ENCODE measurements around the gene DPH1.

DPH1 gene

DNA sequence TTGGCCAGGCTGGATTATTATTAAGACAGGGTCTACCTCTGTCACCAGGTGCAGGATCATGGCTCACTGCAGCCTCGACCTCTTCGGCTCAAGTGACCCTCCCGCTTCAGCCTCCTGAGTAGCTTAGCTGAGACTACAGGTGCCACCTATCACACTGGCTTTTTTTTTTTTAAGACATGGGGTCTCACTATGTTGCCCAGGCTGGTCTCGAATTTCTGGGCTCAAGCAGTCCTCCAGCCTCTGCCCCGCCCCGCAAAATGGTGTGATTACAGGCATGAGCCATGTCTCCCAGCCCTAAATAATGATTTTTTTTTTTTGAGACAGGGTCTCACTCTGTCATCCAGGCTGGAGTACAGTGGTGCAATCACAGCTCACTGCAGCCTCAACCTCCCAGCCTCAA is 17.6 kb downstream of the DPH1 start (continued):
- TF ChIP-seq, protein P1, sequence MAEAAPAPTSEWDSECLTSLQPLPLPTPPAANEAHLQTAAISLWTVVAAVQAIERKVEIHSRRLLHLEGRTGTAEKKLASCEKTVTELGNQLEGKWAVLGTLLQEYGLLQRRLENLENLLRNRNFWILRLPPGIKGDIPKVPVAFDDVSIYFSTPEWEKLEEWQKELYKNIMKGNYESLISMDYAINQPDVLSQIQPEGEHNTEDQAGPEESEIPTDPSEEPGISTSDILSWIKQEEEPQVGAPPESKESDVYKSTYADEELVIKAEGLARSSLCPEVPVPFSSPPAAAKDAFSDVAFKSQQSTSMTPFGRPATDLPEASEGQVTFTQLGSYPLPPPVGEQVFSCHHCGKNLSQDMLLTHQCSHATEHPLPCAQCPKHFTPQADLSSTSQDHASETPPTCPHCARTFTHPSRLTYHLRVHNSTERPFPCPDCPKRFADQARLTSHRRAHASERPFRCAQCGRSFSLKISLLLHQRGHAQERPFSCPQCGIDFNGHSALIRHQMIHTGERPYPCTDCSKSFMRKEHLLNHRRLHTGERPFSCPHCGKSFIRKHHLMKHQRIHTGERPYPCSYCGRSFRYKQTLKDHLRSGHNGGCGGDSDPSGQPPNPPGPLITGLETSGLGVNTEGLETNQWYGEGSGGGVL (tag by site-specific recombination; IDR thresholded peaks at IDR 0.05) = no peak

DNA sequence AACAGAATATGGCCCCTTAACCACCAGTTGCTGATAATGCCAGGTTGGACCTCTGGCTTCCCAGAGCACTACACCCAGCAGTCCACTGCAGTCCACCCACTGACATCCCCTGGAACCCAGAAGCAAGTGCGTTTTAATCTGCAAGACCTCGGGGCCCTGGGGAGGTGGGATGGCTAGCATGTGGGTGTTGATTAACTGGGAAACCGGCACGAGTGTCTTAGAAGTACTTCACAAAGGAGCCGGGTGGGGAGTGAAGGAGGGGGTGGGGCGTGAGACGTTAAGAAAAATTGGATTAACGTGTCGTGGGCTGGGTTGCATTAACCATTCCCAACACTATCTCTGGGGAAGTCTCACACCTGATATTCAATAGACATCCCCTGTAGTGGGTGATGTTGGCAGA is 18.9 kb downstream of the DPH1 start:
- ChIA-PET CTCF (interaction anchor here (0.6 to 3.5 kb wide), 5 partner anchors 129 to 196 kb away, joined by 3 to 17 read pairs (median 5); no protein-coding TSS in a partner anchor), POLR2A (interaction anchor here (0.5 to 1.3 kb wide), 2 partner anchors 126 to 332 kb away, joined by 3 to 4 read pairs; no protein-coding TSS in a partner anchor)
- H3K36me3 ChIP-seq (ENCODE audit: control insufficient read depth in 2 of 2, insufficient read depth in 1 of 2, low read length in 2 of 2) = peaks cover 8 to 11% of the 10 kb centered on the region in 2 experiments
- TF ChIP-seq EGR2 (tag by site-specific recombination; IDR thresholded peaks at IDR 0.05; ENCODE audit: low read depth) (peak; percentile 91), ZFHX2 (tag by site-specific recombination; conservative IDR thresholded peaks at IDR 0.05) (peak; percentile 86), SCRT2 (tag by site-specific recombination; IDR thresholded peaks at IDR 0.05) (peak; percentile 68), ZNF175 (tag by site-specific recombination; IDR thresholded peaks at IDR 0.05) (no peak), ZNF221 (tag by site-specific recombination; IDR thresholded peaks at IDR 0.05; ENCODE audit: borderline replicate concordance) (no peak)
- H3K9me3 ChIP-seq (ENCODE audit: control insufficient read depth, insufficient read depth, low read depth, low read length) = no peaks in the 10 kb centered on the region
- no peak overlapping the region for H3K27ac ChIP-seq (ENCODE audit: extremely low read depth, low read depth, low read length)
- H3K4me3 ChIP-seq (ENCODE audit: low read depth, low read length) = no peak overlapping the region
- peaks cover 5% of the 10 kb centered on the region for H3K4me1 ChIP-seq (ENCODE audit: control insufficient read depth, insufficient read depth, low read length)

DNA sequence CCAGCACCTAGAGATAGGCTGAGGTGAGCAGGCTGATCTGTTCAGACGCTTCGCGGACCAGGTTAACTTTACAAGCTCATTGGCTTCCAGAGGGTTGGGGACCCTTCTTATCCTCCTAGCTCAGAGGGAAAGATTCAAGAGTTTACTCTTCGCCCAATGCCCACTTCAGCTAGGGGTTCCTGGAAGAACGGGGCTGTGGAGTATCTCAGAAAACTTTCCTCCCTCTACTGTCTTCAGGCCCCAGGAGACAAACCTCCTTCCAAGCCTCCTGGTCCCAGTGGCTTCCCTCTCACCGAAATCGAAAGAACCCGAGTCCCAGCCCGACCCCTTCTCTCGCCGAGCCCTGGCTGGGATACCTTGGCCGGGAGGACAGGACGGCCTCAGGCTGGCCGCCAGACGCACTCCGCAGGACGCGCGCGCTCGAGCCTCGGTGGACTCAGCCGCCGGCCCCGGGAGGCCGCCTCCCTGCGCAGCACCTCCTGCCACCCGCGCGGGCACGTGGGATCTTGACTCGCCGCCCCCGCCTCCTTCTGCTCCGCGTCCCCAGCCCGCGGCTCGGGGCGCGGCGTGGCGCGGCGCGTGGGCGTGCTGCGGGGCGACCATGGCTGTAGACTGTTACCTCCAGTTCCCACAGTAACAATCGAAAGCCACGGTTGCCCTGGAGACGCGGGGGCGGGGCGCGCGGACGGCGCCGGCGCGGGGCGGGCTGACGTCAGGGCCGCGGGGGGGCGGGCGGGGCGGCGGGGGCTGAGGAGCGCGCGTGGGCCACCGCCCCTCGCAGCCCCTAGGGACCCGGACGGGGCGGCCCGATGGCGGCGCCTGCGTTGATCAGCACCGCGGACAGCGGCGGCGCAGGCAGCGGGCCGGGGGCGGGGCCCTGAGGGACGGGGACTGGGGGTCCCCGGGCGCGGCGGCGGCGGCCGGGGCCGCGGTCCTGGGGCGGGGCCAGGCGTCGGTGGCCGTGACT is 19.7 kb downstream of the DPH1 start:
- peaks cover 0 to 3% of the 10 kb centered on the region in 2 experiments; a peak in 2 of 3 replicates for H3K36me3 ChIP-seq (ENCODE audit: control insufficient read depth in 2 of 2, insufficient read depth in 1 of 2, low read length in 2 of 2)
- H3K9me3 ChIP-seq (ENCODE audit: control insufficient read depth, insufficient read depth, low read depth, low read length) = no peaks in the 10 kb centered on the region
- H3K4me1 ChIP-seq (ENCODE audit: control insufficient read depth, insufficient read depth, low read length) = peaks cover 10% of the 10 kb centered on the region
- peak overlapping the region; percentile 56 for H3K4me3 ChIP-seq (ENCODE audit: low read depth, low read length)
- ChIA-PET CTCF (interaction anchor here (1.7 to 1.9 kb wide), 2 partner anchors 140 to 195 kb away, joined by 5 to 7 read pairs; no protein-coding TSS in a partner anchor), POLR2A (interaction anchor here (0.5 to 1.3 kb wide), 3 partner anchors 125 to 333 kb away, joined by 3 to 4 read pairs (median 3); no protein-coding TSS in a partner anchor)
- H3K27ac ChIP-seq (ENCODE audit: extremely low read depth, low read depth, low read length) = peak overlapping the region; percentile 41; the same call in 1 of the 2 replicates
- peak; percentile 23 for TF ChIP-seq ZNF660 (tag by site-specific recombination; IDR thresholded peaks at IDR 0.05)
- TF ChIP-seq ZNF121 (tag by site-specific recombination; IDR thresholded peaks at IDR 0.05) = no peak
- TF ChIP-seq ZFP3 (tag by site-specific recombination; IDR thresholded peaks at IDR 0.05; ENCODE audit: low read depth) = no peak
- TF ChIP-seq ZNF610 (tag by site-specific recombination; IDR thresholded peaks at IDR 0.05; ENCODE audit: borderline replicate concordance) = no peak
- no peak for TF ChIP-seq ZNF658 (tag by site-specific recombination; IDR thresholded peaks at IDR 0.05)
- TF ChIP-seq ZNF473 (tag by site-specific recombination; IDR thresholded peaks at IDR 0.05) = no peak
- TF ChIP-seq ZNF626 (tag by site-specific recombination; IDR thresholded peaks at IDR 0.05) = no peak
- no peak for TF ChIP-seq ZBTB48 (tag by site-specific recombination; IDR thresholded peaks at IDR 0.05)
- TF ChIP-seq TCF7L2 (IDR thresholded peaks at IDR 0.05; ENCODE audit: borderline replicate concordance, low read depth, low read length) = no peak
- TF ChIP-seq, protein P2, sequence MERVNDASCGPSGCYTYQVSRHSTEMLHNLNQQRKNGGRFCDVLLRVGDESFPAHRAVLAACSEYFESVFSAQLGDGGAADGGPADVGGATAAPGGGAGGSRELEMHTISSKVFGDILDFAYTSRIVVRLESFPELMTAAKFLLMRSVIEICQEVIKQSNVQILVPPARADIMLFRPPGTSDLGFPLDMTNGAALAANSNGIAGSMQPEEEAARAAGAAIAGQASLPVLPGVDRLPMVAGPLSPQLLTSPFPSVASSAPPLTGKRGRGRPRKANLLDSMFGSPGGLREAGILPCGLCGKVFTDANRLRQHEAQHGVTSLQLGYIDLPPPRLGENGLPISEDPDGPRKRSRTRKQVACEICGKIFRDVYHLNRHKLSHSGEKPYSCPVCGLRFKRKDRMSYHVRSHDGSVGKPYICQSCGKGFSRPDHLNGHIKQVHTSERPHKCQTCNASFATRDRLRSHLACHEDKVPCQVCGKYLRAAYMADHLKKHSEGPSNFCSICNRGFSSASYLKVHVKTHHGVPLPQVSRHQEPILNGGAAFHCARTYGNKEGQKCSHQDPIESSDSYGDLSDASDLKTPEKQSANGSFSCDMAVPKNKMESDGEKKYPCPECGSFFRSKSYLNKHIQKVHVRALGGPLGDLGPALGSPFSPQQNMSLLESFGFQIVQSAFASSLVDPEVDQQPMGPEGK (tag by site-specific recombination; IDR thresholded peaks at IDR 0.05) = no peak
- no peak for TF ChIP-seq SETDB1 (IDR thresholded peaks at IDR 0.05; ENCODE audit: insufficient read length, low read length)
- TF ChIP-seq, protein P3, sequence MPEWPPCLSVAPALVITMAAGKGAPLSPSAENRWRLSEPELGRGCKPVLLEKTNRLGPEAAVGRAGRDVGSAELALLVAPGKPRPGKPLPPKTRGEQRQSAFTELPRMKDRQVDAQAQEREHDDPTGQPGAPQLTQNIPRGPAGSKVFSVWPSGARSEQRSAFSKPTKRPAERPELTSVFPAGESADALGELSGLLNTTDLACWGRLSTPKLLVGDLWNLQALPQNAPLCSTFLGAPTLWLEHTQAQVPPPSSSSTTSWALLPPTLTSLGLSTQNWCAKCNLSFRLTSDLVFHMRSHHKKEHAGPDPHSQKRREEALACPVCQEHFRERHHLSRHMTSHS (tag by site-specific recombination; IDR thresholded peaks at IDR 0.05) = no peak
- no peak for TF ChIP-seq ZNF670 (tag by site-specific recombination; IDR thresholded peaks at IDR 0.05; ENCODE audit: low read depth)
- 0 out of 2 replicates have a peak, but pooled peaks have one; percentile 34 for TF ChIP-seq MYNN (tag by site-specific recombination; IDR thresholded peaks at IDR 0.05; ENCODE audit: borderline replicate concordance)
- TF ChIP-seq ZNF664 (tag by site-specific recombination; IDR thresholded peaks at IDR 0.05) = peak; percentile 79
- no peak for TF ChIP-seq ZNF175 (tag by site-specific recombination; IDR thresholded peaks at IDR 0.05)
- 0 out of 2 replicates have a peak, but pooled peaks have one; percentile 22 for TF ChIP-seq ZBTB20 (tag by site-specific recombination; IDR thresholded peaks at IDR 0.05)
- no peak for TF ChIP-seq ZFP37 (tag by site-specific recombination; IDR thresholded peaks at IDR 0.05)
- TF ChIP-seq ZNF777 (tag by site-specific recombination; IDR thresholded peaks at IDR 0.05; ENCODE audit: borderline replicate concordance) = no peak
- no peak for TF ChIP-seq KLF7 (tag by site-specific recombination; IDR thresholded peaks at IDR 0.05; ENCODE audit: borderline replicate concordance)
- TF ChIP-seq ZNF311 (tag by site-specific recombination; IDR thresholded peaks at IDR 0.05; ENCODE audit: borderline replicate concordance) = no peak

Measured in HEK293 (cell line).